Measurements from ENCODE around the gene BAAT. TPM values are rescaled to one million over a fixed set of nuclear protein-coding genes. Genes with fewer than 3 reads are reported as not detected.
"Not testable (repeated sequence)": the region's sequence is repeated elsewhere in the genome, so short reads cannot be mapped to it uniquely, and the experiment has no call there.

The BAAT gene
- total RNA-seq, 4 donors from 2014 or later: not detected

GRCh38 chr9:101332362-101332761 lies 52.4 kb downstream of the BAAT start:
- intact Hi-C loops (cut with DNase I; ENCODE audit: low total_unique reads): no loop called here
- TF ChIP-seq POLR2A (IDR thresholded peaks at IDR 0.05): no peak
- TF ChIP-seq, protein P1, sequence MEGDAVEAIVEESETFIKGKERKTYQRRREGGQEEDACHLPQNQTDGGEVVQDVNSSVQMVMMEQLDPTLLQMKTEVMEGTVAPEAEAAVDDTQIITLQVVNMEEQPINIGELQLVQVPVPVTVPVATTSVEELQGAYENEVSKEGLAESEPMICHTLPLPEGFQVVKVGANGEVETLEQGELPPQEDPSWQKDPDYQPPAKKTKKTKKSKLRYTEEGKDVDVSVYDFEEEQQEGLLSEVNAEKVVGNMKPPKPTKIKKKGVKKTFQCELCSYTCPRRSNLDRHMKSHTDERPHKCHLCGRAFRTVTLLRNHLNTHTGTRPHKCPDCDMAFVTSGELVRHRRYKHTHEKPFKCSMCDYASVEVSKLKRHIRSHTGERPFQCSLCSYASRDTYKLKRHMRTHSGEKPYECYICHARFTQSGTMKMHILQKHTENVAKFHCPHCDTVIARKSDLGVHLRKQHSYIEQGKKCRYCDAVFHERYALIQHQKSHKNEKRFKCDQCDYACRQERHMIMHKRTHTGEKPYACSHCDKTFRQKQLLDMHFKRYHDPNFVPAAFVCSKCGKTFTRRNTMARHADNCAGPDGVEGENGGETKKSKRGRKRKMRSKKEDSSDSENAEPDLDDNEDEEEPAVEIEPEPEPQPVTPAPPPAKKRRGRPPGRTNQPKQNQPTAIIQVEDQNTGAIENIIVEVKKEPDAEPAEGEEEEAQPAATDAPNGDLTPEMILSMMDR (IDR thresholded peaks at IDR 0.05): no peak
- Histone ChIP-seq H3K27ac (no peak overlapping the region), H3K4me1 (no peaks in the 10 kb centered on the region), H3K4me3 (no peak overlapping the region), H3K36me3 (no peaks in the 10 kb centered on the region), H3K27me3 (no peaks in the 10 kb centered on the region), H3K9me3 (no peaks in the 10 kb centered on the region)
- DNase-seq: no peak

GRCh38 chr9:101327422-101327909 lies 57.3 kb downstream of the BAAT start:
- H3K27me3 ChIP-seq; H3K27ac ChIP-seq; intact Hi-C loops (cut with DNase I; ENCODE audit: low total_unique reads); H3K4me1 ChIP-seq; H3K4me3 ChIP-seq; H3K36me3 ChIP-seq; H3K9me3 ChIP-seq; DNase-seq: not testable (repeated sequence)

- DNase-seq: no peak
- no peaks in the 10 kb centered on the region for H3K4me1 ChIP-seq
- H3K4me3 ChIP-seq: no peak overlapping the region
- TF ChIP-seq, protein P1 (IDR thresholded peaks at IDR 0.05): no peak
- TF ChIP-seq POLR2A (IDR thresholded peaks at IDR 0.05): no peak
- H3K27me3 ChIP-seq: no peaks in the 10 kb centered on the region
- no peaks in the 10 kb centered on the region for H3K9me3 ChIP-seq
- H3K27ac ChIP-seq: no peak overlapping the region
- H3K36me3 ChIP-seq: no peaks in the 10 kb centered on the region
- intact Hi-C loops (cut with DNase I; ENCODE audit: low total_unique reads): no loop called here
Observed at GRCh38 chr9:101326501-101326900, 58.3 kb downstream of the BAAT start.

- Histone ChIP-seq H3K9me3 (no peaks in the 10 kb centered on the region), H3K27ac (no peak overlapping the region), H3K4me3 (no peak overlapping the region), H3K27me3 (no peaks in the 10 kb centered on the region), H3K4me1 (no peaks in the 10 kb centered on the region), H3K36me3 (no peaks in the 10 kb centered on the region)
- intact Hi-C loops (cut with DNase I; ENCODE audit: low total_unique reads): no loop called here
- DNase-seq: no peak
- TF ChIP-seq, protein P1 (IDR thresholded peaks at IDR 0.05): no peak
- no peak for TF ChIP-seq POLR2A (IDR thresholded peaks at IDR 0.05)
Observed at GRCh38 chr9:101326035-101326434, 58.8 kb downstream of the BAAT start.

GRCh38 chr9:101325053-101325452 lies 59.8 kb downstream of the BAAT start:
- TF ChIP-seq POLR2A (IDR thresholded peaks at IDR 0.05): no peak
- TF ChIP-seq, protein P1 (IDR thresholded peaks at IDR 0.05): no peak
- no peak for DNase-seq
- intact Hi-C loops (cut with DNase I; ENCODE audit: low total_unique reads): no loop called here
- Histone ChIP-seq H3K36me3 (no peaks in the 10 kb centered on the region), H3K4me1 (no peaks in the 10 kb centered on the region), H3K27ac (no peak overlapping the region), H3K9me3 (no peaks in the 10 kb centered on the region), H3K4me3 (no peak overlapping the region), H3K27me3 (no peaks in the 10 kb centered on the region)

- H3K27ac ChIP-seq: no peak overlapping the region
- TF ChIP-seq, protein P1 (IDR thresholded peaks at IDR 0.05): no peak
- TF ChIP-seq POLR2A (IDR thresholded peaks at IDR 0.05): no peak
- no peaks in the 10 kb centered on the region for H3K27me3 ChIP-seq
- intact Hi-C loops (cut with DNase I; ENCODE audit: low total_unique reads): no loop called here
- no peak for DNase-seq
- no peak overlapping the region for H3K4me3 ChIP-seq
- no peaks in the 10 kb centered on the region for H3K4me1 ChIP-seq
- no peaks in the 10 kb centered on the region for H3K9me3 ChIP-seq
- no peaks in the 10 kb centered on the region for H3K36me3 ChIP-seq
Observed at GRCh38 chr9:101324245-101324804, 60.5 kb downstream of the BAAT start.
